Tibial nerve (tissue), 3 donors: ENCODE measurements around the gene TJP3.

ENCODE experiments used
- EP300 ChIP-seq, 2 donors: sonication (generic); formaldehyde crosslinking; IDR thresholded peaks; one replicate each; pipeline ENCODE4 v1.6.1; 2017; ENCODE audit warnings: antibody characterized with exemption in 2 of 2, mild to moderate bottlenecking in 1 of 2
- POLR2A ChIP-seq, 2 donors: fragments of 450-650 bp; IDR thresholded peaks; one replicate each; pipeline ENCODE4 v1.6.1; 2017; ENCODE audit warnings: antibody characterized with exemption in 2 of 2, mild to moderate bottlenecking in 2 of 2, moderate library complexity in 2 of 2

- TF ChIP-seq EP300 (IDR thresholded peaks at IDR 0.05) (no peak), POLR2A (IDR thresholded peaks at IDR 0.05) (no peak)
These were observed 35.2 kb upstream of the TJP3 start for GRCh38 chr19:3672993-3673392.
